Body of pancreas (tissue), 4 donors: ENCODE measurements around the gene LTBP1.

Experiments used
- POLR2A ChIP-seq, 3 donors: fragments of 450-650 bp; IDR thresholded peaks; one replicate each; pipeline ENCODE4 v1.6.1; 2016; ENCODE audit warnings: antibody characterized with exemption in 3 of 3, mild to moderate bottlenecking in 2 of 3
- TF ChIP-seq, protein P1 (sequence below), 7 experiments: fragments of 450-650 bp in 4 of 7; fragments of 200-600 bp in 3 of 7; sonication (generic) in 3 of 7; IDR thresholded peaks; one replicate each; pipeline ENCODE4 v1.5.1; 2016 to 2019; ENCODE audit warnings: antibody characterized with exemption in 7 of 7

DNA sequence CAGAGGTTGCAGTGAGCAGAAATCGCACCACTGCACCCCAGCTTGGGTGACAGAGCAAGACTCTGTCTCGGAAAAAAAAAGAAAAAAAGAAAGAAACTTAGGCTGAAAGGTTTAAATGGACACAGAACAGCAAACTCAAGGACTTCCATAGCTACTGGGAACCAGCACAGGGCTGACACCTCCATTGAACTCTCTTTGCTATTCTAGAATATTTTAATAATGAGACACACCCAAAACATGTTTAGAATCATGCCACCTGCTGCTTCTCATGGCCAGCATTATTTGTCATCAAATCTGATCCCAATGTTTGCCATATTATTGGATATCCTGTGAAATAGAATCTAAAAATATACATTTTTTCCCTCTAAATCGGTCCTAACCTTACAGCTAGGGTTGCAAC lies 42.7 kb upstream of the LTBP1 start:
- TF ChIP-seq, protein P1, sequence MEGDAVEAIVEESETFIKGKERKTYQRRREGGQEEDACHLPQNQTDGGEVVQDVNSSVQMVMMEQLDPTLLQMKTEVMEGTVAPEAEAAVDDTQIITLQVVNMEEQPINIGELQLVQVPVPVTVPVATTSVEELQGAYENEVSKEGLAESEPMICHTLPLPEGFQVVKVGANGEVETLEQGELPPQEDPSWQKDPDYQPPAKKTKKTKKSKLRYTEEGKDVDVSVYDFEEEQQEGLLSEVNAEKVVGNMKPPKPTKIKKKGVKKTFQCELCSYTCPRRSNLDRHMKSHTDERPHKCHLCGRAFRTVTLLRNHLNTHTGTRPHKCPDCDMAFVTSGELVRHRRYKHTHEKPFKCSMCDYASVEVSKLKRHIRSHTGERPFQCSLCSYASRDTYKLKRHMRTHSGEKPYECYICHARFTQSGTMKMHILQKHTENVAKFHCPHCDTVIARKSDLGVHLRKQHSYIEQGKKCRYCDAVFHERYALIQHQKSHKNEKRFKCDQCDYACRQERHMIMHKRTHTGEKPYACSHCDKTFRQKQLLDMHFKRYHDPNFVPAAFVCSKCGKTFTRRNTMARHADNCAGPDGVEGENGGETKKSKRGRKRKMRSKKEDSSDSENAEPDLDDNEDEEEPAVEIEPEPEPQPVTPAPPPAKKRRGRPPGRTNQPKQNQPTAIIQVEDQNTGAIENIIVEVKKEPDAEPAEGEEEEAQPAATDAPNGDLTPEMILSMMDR (IDR thresholded peaks at IDR 0.05): no peak
- no peak for TF ChIP-seq POLR2A (IDR thresholded peaks at IDR 0.05)
